Uterus (tissue), 2 donors: ENCODE results near the gene SON.

Source experiments
- POLR2A ChIP-seq, 2 donors: fragments of 450-650 bp; IDR thresholded peaks; one replicate each; pipeline ENCODE4 v1.6.1; 2016; ENCODE audit warnings: antibody characterized with exemption in 2 of 2, mild to moderate bottlenecking in 1 of 2, moderate library complexity in 1 of 2
- TF ChIP-seq, protein P1 (sequence below), 4 experiments: fragments of 200-600 bp in 2 of 4; fragments of 450-650 bp in 2 of 4; sonication (generic) in 2 of 4; IDR thresholded peaks; one replicate each; pipeline ENCODE4 v1.5.1; 2016 to 2019; ENCODE audit warnings: antibody characterized with exemption in 4 of 4, mild to moderate bottlenecking in 2 of 4, moderate library complexity in 1 of 4

DNA sequence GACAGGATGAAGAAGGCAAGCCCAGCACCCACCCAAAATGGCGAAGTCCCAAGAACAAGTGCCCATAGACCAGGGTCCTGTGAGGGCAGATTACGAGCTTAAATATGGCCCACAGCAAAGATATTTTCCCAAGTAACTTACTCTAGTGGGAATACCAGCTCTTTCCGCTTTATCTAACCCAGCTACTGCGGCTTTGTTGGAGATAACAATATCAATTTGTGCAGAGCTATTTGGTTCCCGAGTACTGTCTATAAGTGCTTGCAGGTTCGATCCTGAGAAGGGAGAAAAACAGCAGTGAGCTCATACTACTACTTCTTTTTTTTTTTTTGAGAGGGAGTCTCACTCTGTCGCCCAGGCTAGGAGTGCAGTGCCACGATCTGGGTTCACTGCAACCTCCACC lies 37.0 kb upstream of the SON start:
- TF ChIP-seq, protein P1, sequence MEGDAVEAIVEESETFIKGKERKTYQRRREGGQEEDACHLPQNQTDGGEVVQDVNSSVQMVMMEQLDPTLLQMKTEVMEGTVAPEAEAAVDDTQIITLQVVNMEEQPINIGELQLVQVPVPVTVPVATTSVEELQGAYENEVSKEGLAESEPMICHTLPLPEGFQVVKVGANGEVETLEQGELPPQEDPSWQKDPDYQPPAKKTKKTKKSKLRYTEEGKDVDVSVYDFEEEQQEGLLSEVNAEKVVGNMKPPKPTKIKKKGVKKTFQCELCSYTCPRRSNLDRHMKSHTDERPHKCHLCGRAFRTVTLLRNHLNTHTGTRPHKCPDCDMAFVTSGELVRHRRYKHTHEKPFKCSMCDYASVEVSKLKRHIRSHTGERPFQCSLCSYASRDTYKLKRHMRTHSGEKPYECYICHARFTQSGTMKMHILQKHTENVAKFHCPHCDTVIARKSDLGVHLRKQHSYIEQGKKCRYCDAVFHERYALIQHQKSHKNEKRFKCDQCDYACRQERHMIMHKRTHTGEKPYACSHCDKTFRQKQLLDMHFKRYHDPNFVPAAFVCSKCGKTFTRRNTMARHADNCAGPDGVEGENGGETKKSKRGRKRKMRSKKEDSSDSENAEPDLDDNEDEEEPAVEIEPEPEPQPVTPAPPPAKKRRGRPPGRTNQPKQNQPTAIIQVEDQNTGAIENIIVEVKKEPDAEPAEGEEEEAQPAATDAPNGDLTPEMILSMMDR (IDR thresholded peaks at IDR 0.05), result no peak
- TF ChIP-seq POLR2A (IDR thresholded peaks at IDR 0.05), result no peak
